Esophagus muscularis mucosa (tissue), 3 donors: ENCODE measurements around the gene HOXC12.

ENCODE experiments used
- CTCF ChIP-seq, 3 experiments: fragments of 200-600 bp in 2 of 3; fragments of 450-650 bp in 1 of 3; sonication (generic) in 2 of 3; IDR thresholded peaks; one replicate each; pipeline ENCODE4 v1.5.1; 2017 to 2019; ENCODE audit warnings: antibody characterized with exemption in 3 of 3, mild to moderate bottlenecking in 2 of 3, moderate library complexity in 1 of 3
- POLR2A ChIP-seq: fragments of 450-650 bp; IDR thresholded peaks from one replicate; pipeline ENCODE4 v1.6.1; 2017; ENCODE audit warnings: antibody characterized with exemption, moderate library complexity, mild to moderate bottlenecking, low read depth
- POLR2AphosphoS5 ChIP-seq, 2 donors: sonication (generic); formaldehyde crosslinking; IDR thresholded peaks; one replicate each; pipeline ENCODE4 v1.6.1; 2017; ENCODE audit warnings: antibody characterized with exemption in 2 of 2

DNA sequence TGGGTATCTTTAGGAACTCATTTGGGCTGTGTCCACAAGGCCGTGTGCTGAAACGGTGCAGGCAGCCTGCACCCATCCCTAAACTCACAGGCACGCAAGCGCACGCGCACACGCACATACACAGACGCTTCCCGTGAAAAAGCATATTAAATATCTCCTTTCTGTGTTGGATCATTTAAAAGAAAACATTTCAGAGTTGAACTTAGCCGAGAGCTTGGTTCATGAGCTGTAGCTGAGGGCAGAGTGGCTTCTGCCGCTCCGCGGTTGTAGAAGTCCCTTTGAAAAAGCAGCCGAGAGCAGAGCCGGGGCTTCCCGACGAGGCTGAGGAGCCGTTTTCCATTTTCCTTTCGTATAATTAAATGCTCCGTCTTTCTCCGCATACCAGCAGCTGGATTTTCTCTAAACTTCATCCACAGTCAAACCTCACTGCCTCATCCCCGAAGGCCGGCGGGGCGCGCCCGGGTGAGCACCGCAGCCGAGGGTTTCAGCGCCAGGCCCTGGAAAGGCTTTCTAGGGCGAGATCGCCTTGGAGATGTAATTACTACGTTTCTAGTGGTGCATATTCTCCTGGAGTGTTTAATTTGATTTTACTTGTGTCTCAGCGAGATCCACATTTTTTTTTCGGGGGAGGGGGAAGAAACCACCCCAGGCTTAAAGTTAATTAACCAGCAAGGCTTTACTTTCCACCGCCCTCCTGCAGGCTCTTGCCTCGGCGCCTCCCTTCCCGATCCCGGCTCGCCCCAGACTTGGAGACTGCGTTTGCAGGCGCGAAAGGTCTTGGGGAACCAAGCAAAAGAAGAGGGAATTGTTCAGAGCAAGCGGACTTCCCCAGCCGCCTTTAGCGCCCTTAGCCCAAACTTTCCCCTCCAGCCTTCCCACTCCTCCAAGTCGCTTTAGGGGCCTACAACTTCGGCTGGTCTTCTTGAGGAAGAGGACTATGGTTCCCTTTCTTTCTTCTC is 19.0 kb upstream of the HOXC12 start:
- TF ChIP-seq POLR2AphosphoS5 (IDR thresholded peaks at IDR 0.05) (no peak), CTCF (IDR thresholded peaks at IDR 0.05) (no peak), POLR2A (no peak)
